HG03280 (cell line): Measurements from ENCODE around the gene MMP27.
A peak's percentile ranks its signal among the peaks of the same experiment; 100 is the strongest.

Experiments
- ATAC-seq: cut with Tn5 transposase; IDR thresholded peaks from one replicate; pipeline ENCODE4 v1.9.1; 2021; ENCODE audit warnings: mild to moderate bottlenecking, moderate library complexity; ENCODE audit not compliant: unreplicated experiment

Gene MMP27

GRCh38 chr11:102704841-102705240 is 728 bp downstream of the MMP27 start:
- ATAC-seq = no peak

- ATAC-seq = no peak
Observed at GRCh38 chr11:102703826-102704493, 1.6 kb downstream of the MMP27 start.

GRCh38 chr11:102695201-102695600 is 10.4 kb downstream of the MMP27 start:
- ATAC-seq = no peak

- ATAC-seq = no peak
Observed at GRCh38 chr11:102685754-102686153, 19.8 kb downstream of the MMP27 start.

GRCh38 chr11:102685338-102685737 is 20.2 kb downstream of the MMP27 start:
- no peak for ATAC-seq

GRCh38 chr11:102683277-102683676 is 22.3 kb downstream of the MMP27 start:
- no peak for ATAC-seq

- no peak for ATAC-seq
Observed at GRCh38 chr11:102680945-102681344, 24.6 kb downstream of the MMP27 start.

DNA sequence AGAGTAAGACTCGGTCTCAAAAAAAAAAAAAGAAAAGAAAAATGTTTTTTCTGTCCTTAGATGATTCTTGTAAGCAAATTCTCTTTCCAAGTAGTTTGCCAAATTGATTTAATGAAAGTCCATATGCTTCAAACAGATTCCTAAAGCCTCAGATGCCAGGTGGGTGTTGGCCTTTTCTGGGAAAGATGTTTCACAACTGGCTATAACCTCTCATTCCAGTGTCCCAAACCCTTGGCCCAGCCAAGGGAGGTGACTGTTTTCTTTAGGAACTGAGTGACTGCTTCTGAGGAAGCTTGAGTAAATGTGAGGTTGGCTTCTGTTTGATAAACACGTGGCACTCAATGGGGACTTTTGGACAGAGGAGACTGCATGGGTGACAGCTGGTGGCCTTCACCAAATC is 27.5 kb downstream of the MMP27 start:
- no peak for ATAC-seq

DNA sequence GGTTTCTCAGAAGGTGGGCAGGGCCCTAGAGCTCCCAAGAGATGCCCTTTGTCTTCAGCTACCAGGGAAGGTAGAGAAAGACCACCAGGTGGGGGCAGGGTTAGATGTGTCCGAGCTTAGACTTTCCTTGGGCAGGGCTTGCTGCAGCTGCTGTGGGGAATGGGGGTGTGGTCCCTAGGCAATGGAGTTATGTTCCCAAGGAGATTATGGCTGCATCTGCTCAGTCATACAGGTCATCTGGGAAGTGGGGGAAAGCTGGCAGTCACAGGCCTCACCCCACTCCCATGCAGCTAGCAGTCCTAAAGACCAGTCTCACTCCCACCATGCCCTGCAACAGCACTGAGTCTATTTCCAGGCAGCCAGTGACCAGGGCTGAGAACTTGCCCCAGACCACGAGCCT is 29.5 kb downstream of the MMP27 start:
- no peak for ATAC-seq

GRCh38 chr11:102669664-102670063 is 35.9 kb downstream of the MMP27 start:
- ATAC-seq = peak; percentile 65

DNA sequence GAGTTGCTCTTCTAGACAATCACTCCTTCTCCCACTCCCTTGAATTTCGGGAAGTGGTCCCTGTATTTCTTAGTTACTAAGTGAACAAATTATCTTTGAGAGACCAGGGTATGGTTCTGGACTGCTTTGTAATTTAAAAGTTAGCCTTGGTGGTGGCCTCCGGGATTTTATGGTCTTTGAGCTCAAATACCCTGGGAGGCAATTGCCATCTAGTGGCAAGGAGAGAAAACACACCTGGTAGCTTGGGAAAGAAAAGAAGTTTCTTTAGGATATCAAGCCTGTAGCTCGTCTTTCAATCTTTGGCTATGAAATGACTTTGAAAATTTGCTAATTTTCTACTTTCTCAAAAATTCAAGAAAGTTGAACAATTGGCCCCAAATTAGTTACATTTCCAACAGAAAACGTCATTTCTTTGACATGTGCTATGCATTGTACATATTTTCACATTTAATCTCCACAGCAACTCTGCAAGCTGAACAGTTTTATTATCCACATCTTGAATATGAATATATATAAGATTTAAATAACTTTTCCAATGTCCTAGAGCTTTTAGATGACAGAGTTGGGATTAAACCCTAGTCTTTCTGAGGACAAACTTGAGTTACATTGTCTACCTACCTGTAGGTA is 39.1 kb downstream of the MMP27 start:
- peak; percentile 49 for ATAC-seq

GRCh38 chr11:102664001-102664752 is 41.4 kb downstream of the MMP27 start:
- no peak for ATAC-seq

- ATAC-seq = no peak
Observed at GRCh38 chr11:102662607-102663006, 43.0 kb downstream of the MMP27 start.

DNA sequence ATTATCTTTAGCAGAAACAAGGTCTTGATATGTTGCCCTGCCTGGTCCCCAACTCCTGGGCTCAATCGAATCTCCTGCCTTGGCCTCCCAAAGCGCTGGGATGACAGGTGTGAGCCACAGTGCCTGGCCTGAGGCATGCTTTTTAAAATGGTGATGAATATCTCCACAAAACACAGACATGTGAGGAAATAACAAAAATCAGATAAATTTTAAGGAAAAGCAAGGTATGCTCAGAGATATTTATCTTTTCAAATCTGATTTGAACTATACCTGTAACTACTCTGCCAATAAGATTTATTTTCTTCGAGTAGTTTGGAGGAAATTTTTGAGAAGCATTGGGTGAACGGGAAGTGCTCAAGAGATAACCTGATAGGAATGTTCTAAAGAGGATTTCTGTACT is 44.5 kb downstream of the MMP27 start:
- ATAC-seq = no peak

DNA sequence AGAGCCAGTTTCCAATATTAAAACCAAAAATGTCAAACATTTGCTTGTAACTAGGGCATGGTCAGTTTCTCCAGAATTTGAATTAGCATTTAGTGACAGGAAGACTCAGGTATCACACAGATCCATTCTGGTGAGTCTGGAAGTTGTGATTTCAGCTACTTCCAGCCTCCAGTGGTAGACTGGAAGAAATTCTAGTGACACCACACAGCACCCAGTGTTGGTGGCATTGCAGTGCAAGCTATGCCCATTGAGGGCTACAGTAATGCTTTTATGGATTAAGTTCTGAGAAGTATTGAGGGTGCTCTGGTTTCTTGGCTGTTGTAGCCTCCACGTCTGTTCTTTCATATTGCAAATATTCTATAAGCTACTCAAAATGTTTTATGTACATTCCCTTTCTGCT is 49.0 kb downstream of the MMP27 start:
- ATAC-seq = no peak

- ATAC-seq = no peak
Observed at GRCh38 chr11:102655547-102655946, 50.0 kb downstream of the MMP27 start.

DNA sequence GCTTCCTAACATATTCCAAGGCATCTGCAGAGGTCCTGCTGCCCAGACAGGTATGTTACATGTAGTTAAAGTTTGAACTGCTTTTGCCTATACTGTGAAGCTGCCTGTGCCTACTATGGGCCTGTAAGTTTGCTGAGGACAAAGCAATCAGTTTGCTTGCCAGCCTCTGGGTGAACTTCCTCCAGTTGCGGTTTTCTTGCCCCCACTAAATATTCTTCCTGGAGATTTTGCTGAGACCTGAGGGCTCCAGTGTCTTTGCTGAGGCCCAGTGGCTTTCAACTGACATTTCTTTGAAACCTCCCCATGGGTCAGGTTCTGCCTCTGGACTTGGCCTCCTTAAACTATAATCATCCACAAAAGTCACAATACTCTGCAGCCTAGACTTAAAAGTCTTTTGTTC is 50.8 kb downstream of the MMP27 start:
- ATAC-seq = no peak

DNA sequence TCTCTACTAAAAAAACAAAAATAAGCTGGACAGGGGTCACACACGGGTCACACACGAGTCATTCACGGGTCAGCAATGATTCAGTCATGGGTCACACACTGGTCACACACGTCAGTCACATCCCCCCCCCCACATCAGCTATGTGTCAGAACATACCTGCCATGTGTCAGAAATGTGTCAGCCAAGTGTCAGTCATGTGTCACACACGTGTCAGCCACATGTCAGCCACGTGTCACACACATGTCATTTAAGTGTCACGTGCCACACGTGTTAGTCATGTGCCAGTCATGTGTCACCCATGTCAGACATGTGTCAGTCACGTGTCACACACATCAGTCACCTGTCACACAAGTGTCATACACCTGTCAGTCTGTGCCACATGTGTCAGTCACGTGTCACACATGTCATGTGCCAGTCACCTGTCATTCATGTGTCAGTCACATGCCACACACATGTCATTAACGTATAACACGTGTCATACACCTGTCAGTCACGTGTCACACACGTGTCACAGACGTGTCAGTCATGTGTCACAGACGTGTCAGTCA is 51.8 kb downstream of the MMP27 start:
- no peak for ATAC-seq

DNA sequence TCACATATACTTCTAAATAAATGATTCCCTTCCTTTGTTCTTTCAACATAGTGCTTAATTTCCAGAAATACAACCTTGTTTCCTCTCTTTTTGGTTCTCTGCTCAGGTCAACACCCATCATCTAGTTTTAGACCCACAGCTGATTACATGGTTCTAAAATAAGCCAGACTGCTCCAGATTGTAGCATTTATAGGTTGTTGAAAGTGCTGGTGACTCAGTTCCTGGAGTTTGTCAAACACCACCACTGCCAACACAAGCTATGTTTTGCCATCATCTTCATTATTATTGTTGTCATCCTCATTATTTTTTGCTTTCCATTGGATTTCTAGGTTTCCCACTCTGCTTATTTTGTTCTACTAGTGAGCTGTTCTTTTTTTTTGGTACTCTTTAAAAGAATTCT is 58.1 kb downstream of the MMP27 start:
- no peak for ATAC-seq

DNA sequence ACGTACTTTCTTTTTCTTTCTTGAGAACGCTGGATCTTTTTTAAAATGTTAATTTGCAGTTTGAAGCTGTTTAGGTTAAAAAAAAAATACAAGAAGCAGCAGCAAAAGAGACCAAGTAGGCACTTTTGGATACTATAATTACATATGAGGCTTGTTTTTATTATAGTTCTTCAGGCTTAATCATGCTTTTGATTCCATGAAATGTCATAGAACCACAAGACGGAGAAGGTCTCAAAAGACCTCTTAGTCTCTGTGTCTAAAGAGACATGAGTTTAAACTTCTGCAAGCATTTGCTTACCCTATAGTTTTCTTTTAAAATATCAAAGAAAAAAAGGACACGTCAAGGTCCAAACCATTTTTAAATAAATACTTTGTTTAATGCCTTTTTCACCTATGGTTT is 61.6 kb downstream of the MMP27 start:
- no peak for ATAC-seq
